ENCODE data around the gene SMOC1.

GRCh38 chr14:69882116-69882864 is 3.1 kb downstream of the SMOC1 start:
- TF ChIP-seq EZH2phosphoT487 (IDR thresholded peaks at IDR 0.05; ENCODE audit: low read depth), result no peak
- TF ChIP-seq CTCF (IDR thresholded peaks at IDR 0.05; ENCODE audit: low read depth, low read length), result no peak
